Urinary bladder (tissue), 4 donors: ENCODE results near the gene ARHGAP45. TPM values are rescaled to one million over a fixed set of nuclear protein-coding genes. Genes with fewer than 3 reads are reported as not detected.

ENCODE experiments used
- DNase-seq: peaks from one replicate; pipeline ENCODE4 v3.0.0-alpha.2; 2015; ENCODE audit errors: extremely low spot score
- H3K27ac ChIP-seq: one replicate; pipeline ENCODE4 v1.5.1; 2013; ENCODE audit warnings: low read depth, mild to moderate bottlenecking, moderate library complexity
- H3K36me3 ChIP-seq: one replicate; pipeline ENCODE4 v1.6.1; 2013; ENCODE audit warnings: mild to moderate bottlenecking, moderate library complexity; ENCODE audit not compliant: insufficient read depth
- H3K4me1 ChIP-seq: one replicate; pipeline ENCODE4 v1.6.1; 2013; ENCODE audit warnings: mild to moderate bottlenecking, moderate library complexity; ENCODE audit not compliant: insufficient read depth
- H3K4me3 ChIP-seq: one replicate; pipeline ENCODE4 v1.5.1; 2013; ENCODE audit warnings: low read depth, low read length
- WGBS: extraction: QIAGEN DNeasy Blood & Tissue Kit; methylation state at CpG from one replicate; pipeline ENCODE4 v1.1.7; 2013; 5-methylcytosine and 5-hydroxymethylcytosine counted together
- polyA plus RNA-seq: library from polyadenylated mRNA; stranded (reverse); fragments of 200-250 nt; gene quantifications from one replicate; pipeline ENCODE4 v1.2.3, GENCODE V29; 2013
- total RNA-seq: library from RNA; depleted of rRNA; stranded (reverse); fragments of >200 nt; gene quantifications from one replicate; pipeline ENCODE4 v1.2.3, GENCODE V29; 2014
- donor health status: healthy with polysubstance abuse.
- donor health status: healthy.

ARHGAP45 gene
- total and polyA plus RNA-seq, 2 donors = 5.7 to 12.0 TPM

- no peaks in the 10 kb centered on the region for H3K36me3 ChIP-seq
- no peak for DNase-seq
- no peak overlapping the region for H3K4me3 ChIP-seq
- 63% methylated on average over 38 of the region's 38 CpGs for WGBS
- no peak overlapping the region for H3K27ac ChIP-seq
- H3K4me1 ChIP-seq = peaks cover 2% of the 10 kb centered on the region
Measured at GRCh38 chr19:1085676-1086442, 18.9 kb downstream of the ARHGAP45 start.

- H3K4me1 ChIP-seq = peaks cover 2% of the 10 kb centered on the region
- WGBS = 72% methylated on average over 21 of the region's 21 CpGs
- H3K27ac ChIP-seq = no peak overlapping the region
- H3K4me3 ChIP-seq = no peak overlapping the region
- no peak for DNase-seq
- no peaks in the 10 kb centered on the region for H3K36me3 ChIP-seq
Measured at GRCh38 chr19:1086613-1087012, 19.6 kb downstream of the ARHGAP45 start.

- Histone ChIP-seq H3K4me1 (no peaks in the 10 kb centered on the region), H3K36me3 (peaks cover 2% of the 10 kb centered on the region), H3K27ac (no peak overlapping the region), H3K4me3 (no peak overlapping the region)
- DNase-seq = no peak
- WGBS = 70% methylated on average over 27 of the region's 27 CpGs
Measured at GRCh38 chr19:1087813-1088415, 20.9 kb downstream of the ARHGAP45 start.

DNA sequence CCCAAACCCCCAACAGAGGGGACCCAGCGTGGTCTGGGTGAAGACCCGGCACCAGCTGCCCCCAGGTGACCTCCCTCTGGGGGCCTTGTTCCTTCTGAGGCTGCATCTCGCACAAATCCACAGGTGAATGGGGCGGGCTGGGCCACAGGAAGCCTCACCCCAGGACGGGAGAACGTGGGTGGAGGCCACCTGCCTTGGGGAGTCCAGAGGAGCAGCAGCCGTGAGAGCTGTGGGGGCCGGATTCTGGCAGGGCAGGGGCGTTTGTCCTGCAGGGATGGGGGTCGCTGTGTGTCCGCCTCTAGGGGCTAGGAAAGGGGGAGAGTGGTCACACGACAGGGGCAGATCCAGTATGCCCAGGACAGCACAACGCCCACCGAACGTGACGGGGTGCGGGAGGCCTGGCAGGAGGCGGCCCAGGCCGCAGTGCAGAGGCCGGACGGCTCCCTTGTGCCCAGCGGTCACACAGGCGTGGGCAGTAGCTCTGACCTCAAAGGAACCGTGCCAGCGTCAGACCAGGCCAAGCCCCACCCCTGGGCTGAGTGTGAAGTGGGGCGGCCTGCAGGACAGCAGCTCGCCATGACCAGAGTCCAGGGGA is 21.5 kb downstream of the ARHGAP45 start:
- H3K27ac ChIP-seq = no peak overlapping the region
- WGBS = 86% methylated on average over 27 of the region's 27 CpGs
- no peak overlapping the region for H3K4me3 ChIP-seq
- peaks cover 2% of the 10 kb centered on the region for H3K36me3 ChIP-seq
- DNase-seq = no peak
- no peaks in the 10 kb centered on the region for H3K4me1 ChIP-seq

GRCh38 chr19:1089126-1089771 is 22.3 kb downstream of the ARHGAP45 start:
- 94% methylated on average over 32 of the region's 32 CpGs for WGBS
- DNase-seq = no peak
- Histone ChIP-seq H3K4me1 (no peaks in the 10 kb centered on the region), H3K4me3 (no peak overlapping the region), H3K36me3 (peaks cover 2% of the 10 kb centered on the region), H3K27ac (no peak overlapping the region)

GRCh38 chr19:1089891-1090290 is 22.9 kb downstream of the ARHGAP45 start:
- peaks cover 2% of the 10 kb centered on the region for H3K36me3 ChIP-seq
- H3K4me1 ChIP-seq = no peaks in the 10 kb centered on the region
- H3K4me3 ChIP-seq = no peak overlapping the region
- WGBS = 87% methylated on average over 22 of the region's 22 CpGs
- no peak for DNase-seq
- no peak overlapping the region for H3K27ac ChIP-seq

DNA sequence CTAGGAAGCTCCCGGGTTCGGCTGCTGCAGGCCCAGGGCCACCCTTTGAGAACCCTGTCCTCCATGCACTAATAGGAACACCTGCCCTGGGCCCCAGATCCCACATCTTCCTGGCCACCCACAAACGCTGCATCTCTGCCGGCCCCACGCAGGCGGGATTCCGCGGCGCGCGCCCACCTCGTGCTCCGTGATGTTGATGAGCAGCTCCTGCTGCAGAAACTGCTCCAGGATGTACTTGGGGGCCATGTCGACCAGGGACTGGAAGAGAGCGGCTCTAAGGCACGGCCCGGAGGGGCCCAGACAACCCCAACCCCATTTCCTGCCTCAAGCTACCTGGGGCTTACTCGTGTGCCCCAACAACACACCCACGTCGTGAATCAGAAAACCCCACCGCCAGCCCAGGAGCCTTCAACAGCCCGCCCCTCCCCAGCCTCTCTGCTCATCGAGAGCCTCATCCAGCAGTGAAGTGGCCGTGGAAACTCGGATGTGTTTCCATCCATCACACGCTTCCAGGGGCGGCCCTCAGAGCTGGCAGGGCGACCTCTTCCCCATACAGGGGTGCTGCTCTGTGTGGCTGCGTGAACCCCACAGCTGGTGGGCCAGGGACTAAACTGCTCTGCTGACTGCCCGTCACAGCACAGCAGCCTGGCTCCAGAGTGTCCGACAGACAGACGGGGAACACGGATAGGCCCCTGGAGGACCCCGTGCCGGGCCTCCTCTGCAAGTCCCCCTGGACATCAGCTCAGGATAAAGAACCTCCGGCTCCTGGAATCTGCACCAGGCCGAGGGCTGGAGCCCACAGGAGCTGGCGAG is 24.0 kb downstream of the ARHGAP45 start:
- H3K4me1 ChIP-seq = no peaks in the 10 kb centered on the region
- H3K27ac ChIP-seq = no peak overlapping the region
- H3K36me3 ChIP-seq = peaks cover 2% of the 10 kb centered on the region
- no peak overlapping the region for H3K4me3 ChIP-seq
- 92% methylated on average over 38 of the region's 38 CpGs for WGBS
- DNase-seq = no peak

DNA sequence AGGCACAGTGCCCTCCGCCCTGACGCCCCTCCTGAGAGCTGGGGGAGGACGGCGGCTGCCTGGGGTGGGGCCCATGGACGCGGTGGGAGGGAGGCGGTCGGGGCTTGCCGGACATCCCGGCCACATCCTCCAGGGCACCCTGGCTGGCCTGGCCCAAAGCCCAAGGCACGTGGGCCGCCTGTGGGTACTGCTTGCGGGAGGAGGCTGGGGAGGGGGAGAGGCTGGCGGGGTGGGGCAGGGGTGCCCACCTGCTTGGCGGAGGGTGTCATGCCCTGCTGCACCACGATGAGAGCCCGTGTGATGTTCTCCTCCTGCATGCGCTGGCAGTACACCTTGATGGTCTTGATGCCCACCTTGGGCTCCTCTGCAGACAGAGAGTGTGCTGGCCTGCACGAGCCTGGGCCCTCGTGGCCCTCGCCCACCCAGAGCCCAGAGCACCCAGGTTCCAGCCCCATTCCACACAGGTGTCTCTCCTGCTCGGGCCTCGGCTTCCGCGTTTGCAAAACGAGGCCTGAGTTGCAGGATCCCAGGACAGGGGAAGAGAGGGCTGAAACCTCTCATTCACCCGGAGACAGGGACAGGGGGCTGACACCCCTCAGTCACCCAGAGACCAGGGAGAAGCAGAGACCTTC is 24.7 kb downstream of the ARHGAP45 start:
- WGBS = 92% methylated on average over 27 of the region's 27 CpGs
- Histone ChIP-seq H3K4me3 (no peak overlapping the region), H3K36me3 (peaks cover 2% of the 10 kb centered on the region)

DNA sequence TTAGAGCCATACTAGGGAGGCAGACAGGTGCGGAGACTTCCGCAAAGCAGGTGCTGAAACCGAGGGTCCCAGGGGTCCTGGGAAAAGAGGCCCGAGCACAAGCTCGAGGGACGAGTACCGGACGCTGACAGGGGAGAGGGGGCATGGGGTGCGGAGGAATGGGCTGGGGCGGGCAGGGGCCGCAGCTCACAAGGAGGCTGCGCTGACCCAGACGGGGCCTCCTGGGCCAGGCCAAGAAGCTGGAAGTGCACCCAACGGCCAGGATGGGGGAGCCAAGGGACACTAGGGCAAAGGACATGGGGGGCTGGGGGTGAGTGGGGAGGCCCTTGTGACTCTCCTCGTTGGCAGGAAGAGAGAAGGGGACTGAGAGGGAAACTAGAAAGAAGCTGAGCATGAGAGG is 26.4 kb downstream of the ARHGAP45 start:
- Histone ChIP-seq H3K4me1 (no peaks in the 10 kb centered on the region), H3K4me3 (no peak overlapping the region), H3K36me3 (peaks cover 2% of the 10 kb centered on the region), H3K27ac (no peak overlapping the region)
- no peak for DNase-seq
- WGBS = 87% methylated on average over 15 of the region's 15 CpGs

More for the DNA sequence above, 24.7 kb downstream of the ARHGAP45 start:
- no peak overlapping the region for H3K27ac ChIP-seq
- no peaks in the 10 kb centered on the region for H3K4me1 ChIP-seq
- no peak for DNase-seq

GRCh38 chr19:1093811-1094553 is 27.0 kb downstream of the ARHGAP45 start:
- Histone ChIP-seq H3K27ac (no peak overlapping the region), H3K4me1 (no peaks in the 10 kb centered on the region), H3K4me3 (peak overlapping the region; percentile 85), H3K36me3 (peaks cover 2% of the 10 kb centered on the region)
- no peak for DNase-seq
- 68% methylated on average over 32 of the region's 32 CpGs for WGBS

DNA sequence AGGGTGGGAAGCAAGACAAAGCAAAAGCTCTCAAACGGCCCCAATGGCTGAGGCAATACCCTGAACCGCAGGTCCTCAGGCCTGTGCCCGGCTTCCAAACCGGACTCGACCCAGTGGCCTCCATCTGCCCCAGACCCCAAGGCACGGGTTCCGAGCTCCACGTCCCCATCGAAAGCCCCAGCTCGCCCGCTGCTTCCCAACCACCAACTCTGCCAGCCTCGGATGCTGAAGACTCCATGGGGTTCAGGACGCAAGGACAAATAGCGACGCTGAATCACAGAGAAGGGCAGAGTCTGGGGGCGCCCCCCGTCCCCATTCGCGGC is 27.6 kb downstream of the ARHGAP45 start:
- Histone ChIP-seq H3K36me3 (peaks cover 2% of the 10 kb centered on the region), H3K4me1 (no peaks in the 10 kb centered on the region), H3K27ac (peak overlapping the region; percentile 39), H3K4me3 (peak overlapping the region; percentile 85)
- DNase-seq = no peak
- under 1% methylated on average over 19 of the region's 19 CpGs for WGBS

- Histone ChIP-seq H3K4me3 (peak within 1 kb of the TSS; percentile 85), H3K36me3 (peaks cover 2% of the 10 kb centered on the region), H3K4me1 (no peaks in the 10 kb centered on the region), H3K27ac (peak within 1 kb of the TSS; percentile 39)
- under 1% methylated on average over 81 of the region's 81 CpGs for WGBS
- peak; percentile 93 for DNase-seq
Measured at GRCh38 chr19:1094978-1095701, 28.2 kb downstream of the ARHGAP45 start, which contains the start of gene POLR2E. Gene POLR2E, minus strand, starts transcription at chr19:1095375. Its CDS starts 60 bp downstream, at chr19:1095315.
